Astrocyte of the spinal cord (primary cell): ENCODE results near the gene PSMA7.

Source experiments
- DNase-seq: peaks from one replicate; pipeline ENCODE4 v3.0.0; 2011; ENCODE audit warnings: low read depth, low spot score
- H3K4me3 ChIP-seq: 2 replicates; pipeline ENCODE4 v1.5.1; 2011; ENCODE audit warnings: low read depth, mild to moderate bottlenecking, low read length, moderate library complexity
- CTCF ChIP-seq: IDR thresholded peaks from 2 replicates; pipeline ENCODE4 v1.5.1; 2012; ENCODE audit warnings: low read depth, mild to moderate bottlenecking, low read length, inconsistent platforms
- in situ Hi-C: cut with HindIII; loops from 2 replicates; pipeline ENCODE4 v1.10.0; 2017; ENCODE audit warnings: low sequenced_read_pairs

The PSMA7 gene

GRCh38 chr20:62089393-62089792 lies 53.8 kb downstream of the PSMA7 start:
- no peak for TF ChIP-seq CTCF
- no peak overlapping the region for H3K4me3 ChIP-seq
- no peak for DNase-seq
- in situ Hi-C loops: no loop called here

- in situ Hi-C loops: no loop called here
- peak; percentile 75 for DNase-seq
- TF ChIP-seq CTCF: no peak
Measured at GRCh38 chr20:62088258-62089127, 54.7 kb downstream of the PSMA7 start.

GRCh38 chr20:62087632-62088031 lies 55.6 kb downstream of the PSMA7 start:
- TF ChIP-seq CTCF: no peak
- no peak for DNase-seq
- in situ Hi-C loops: no loop called here
- H3K4me3 ChIP-seq: no peak overlapping the region

More at GRCh38 chr20:62088258-62089127, 54.7 kb downstream of the PSMA7 start:
- H3K4me3 ChIP-seq: no peak overlapping the region

GRCh38 chr20:62087227-62087626 lies 56.0 kb downstream of the PSMA7 start:
- no peak for TF ChIP-seq CTCF
- in situ Hi-C loops: no loop called here
- no peak overlapping the region for H3K4me3 ChIP-seq
- DNase-seq: no peak
